Neural crest cell (in vitro differentiated cells): ENCODE results near the gene RGS16. TPM values are rescaled to one million over a fixed set of nuclear protein-coding genes. Genes with fewer than 3 reads are reported as not detected.

Experiments used
- DNase-seq: peaks from one replicate; pipeline ENCODE4 v3.0.0; 2021; ENCODE audit warnings: low read depth, mixed read lengths, low spot score
- H3K27ac Mint-ChIP-seq: one replicate; pipeline ENCODE4 v1.8.0; 2021; ENCODE audit warnings: mild to moderate bottlenecking, mixed read lengths; ENCODE audit not compliant: unreplicated experiment
- H3K27me3 Mint-ChIP-seq: 2 replicates; pipeline ENCODE4 v1.8.0; 2021; ENCODE audit warnings: low read depth, mild to moderate bottlenecking, mixed read lengths
- H3K36me3 Mint-ChIP-seq: 2 replicates; pipeline ENCODE4 v1.8.0; 2021; ENCODE audit warnings: low read depth, mild to moderate bottlenecking, mixed read lengths
- H3K4me1 Mint-ChIP-seq: 2 replicates; pipeline ENCODE4 v1.8.0; 2021; ENCODE audit warnings: mixed read lengths
- H3K4me3 Mint-ChIP-seq: one replicate; pipeline ENCODE4 v1.8.0; 2021; ENCODE audit warnings: mild to moderate bottlenecking, mixed read lengths
- H3K9me3 Mint-ChIP-seq: 2 replicates; pipeline ENCODE4 v1.8.0; 2021; ENCODE audit warnings: mixed read lengths
- total RNA-seq: library from RNA; stranded (reverse); gene quantifications from 2 replicates; pipeline ENCODE4 v1.2.1, GENCODE V29; 2021
- TF ChIP-seq, protein P1 (sequence below): fragments of 200-600 bp; sonication (generic); conservative IDR thresholded peaks from 2 replicates; pipeline ENCODE4 v1.5.0; 2021; ENCODE audit warnings: antibody characterized with exemption, mild to moderate bottlenecking

The RGS16 gene
- total RNA-seq, 1 donor from 2014 or later: 6.4 TPM

DNA sequence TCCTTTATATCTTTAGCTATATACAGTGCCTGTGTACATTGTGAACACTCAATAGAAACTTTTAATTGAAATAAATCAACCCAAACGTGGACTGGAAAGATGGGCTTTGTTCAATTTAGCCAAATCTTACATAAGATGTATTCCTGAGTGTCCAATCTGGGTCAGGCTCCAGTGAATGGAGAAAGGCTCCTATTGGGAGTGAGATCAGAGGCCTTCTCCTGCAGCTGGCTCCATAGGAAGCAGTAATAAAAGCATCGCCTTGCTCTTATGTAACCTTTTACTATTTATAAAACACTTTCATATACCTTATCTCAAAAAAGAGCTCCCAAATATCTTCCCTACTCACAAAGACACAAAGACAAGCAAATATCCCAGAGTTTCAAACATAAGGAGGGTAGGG is 24.9 kb upstream of the RGS16 start:
- Mint-ChIP-seq H3K27me3 (no peaks in the 10 kb centered on the region), H3K9me3 (no peaks in the 10 kb centered on the region), H3K27ac (no peak overlapping the region), H3K36me3 (no peaks in the 10 kb centered on the region), H3K4me3 (no peak overlapping the region), H3K4me1 (peaks cover 45% of the 10 kb centered on the region)
- TF ChIP-seq, protein P1, sequence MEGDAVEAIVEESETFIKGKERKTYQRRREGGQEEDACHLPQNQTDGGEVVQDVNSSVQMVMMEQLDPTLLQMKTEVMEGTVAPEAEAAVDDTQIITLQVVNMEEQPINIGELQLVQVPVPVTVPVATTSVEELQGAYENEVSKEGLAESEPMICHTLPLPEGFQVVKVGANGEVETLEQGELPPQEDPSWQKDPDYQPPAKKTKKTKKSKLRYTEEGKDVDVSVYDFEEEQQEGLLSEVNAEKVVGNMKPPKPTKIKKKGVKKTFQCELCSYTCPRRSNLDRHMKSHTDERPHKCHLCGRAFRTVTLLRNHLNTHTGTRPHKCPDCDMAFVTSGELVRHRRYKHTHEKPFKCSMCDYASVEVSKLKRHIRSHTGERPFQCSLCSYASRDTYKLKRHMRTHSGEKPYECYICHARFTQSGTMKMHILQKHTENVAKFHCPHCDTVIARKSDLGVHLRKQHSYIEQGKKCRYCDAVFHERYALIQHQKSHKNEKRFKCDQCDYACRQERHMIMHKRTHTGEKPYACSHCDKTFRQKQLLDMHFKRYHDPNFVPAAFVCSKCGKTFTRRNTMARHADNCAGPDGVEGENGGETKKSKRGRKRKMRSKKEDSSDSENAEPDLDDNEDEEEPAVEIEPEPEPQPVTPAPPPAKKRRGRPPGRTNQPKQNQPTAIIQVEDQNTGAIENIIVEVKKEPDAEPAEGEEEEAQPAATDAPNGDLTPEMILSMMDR: no peak
- no peak for DNase-seq

DNA sequence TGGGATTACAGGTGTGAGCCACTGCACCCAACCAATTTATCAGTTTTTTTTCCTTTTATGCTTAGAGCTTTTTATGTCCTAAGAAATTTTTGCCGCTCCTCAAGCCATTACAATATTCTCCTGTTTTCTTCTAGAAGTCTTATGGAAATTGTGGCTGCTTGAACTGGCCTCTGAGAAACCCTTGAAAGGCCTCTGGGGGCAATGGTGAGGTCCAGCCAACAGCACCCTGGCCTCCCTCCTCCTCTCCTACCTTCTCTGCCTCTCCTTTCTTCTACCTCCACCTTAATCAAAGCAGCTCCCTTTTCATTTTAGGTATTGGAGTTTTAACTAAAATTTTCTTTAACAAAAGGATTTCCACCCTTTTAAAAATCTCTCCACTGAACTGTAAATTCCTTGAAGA is 24.5 kb upstream of the RGS16 start:
- H3K4me3 Mint-ChIP-seq: no peak overlapping the region
- no peak for DNase-seq
- no peaks in the 10 kb centered on the region for H3K36me3 Mint-ChIP-seq
- peaks cover 41% of the 10 kb centered on the region for H3K4me1 Mint-ChIP-seq
- no peak overlapping the region for H3K27ac Mint-ChIP-seq
- no peaks in the 10 kb centered on the region for H3K27me3 Mint-ChIP-seq
- TF ChIP-seq, protein P1: no peak
- H3K9me3 Mint-ChIP-seq: no peaks in the 10 kb centered on the region

DNA sequence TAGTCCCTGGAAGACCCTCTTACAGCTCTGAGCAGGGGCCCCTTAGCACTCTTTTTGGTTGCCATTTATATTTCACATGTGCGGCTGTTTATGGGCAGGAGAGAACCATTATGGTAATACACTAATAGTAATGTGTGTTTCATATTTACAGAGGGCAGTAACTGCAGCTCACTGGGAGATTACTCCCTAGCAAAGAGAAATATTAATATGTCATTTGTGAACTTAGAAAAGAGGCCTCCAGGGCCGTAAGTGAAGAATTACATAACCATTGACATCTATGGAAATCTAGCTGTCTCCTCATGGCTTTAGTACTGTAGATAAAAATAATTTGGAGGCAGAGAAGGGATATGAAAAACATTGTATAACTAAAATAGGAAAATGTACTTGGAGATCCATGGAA is 23.4 kb upstream of the RGS16 start:
- Mint-ChIP-seq H3K4me1 (peaks cover 32% of the 10 kb centered on the region), H3K9me3 (no peaks in the 10 kb centered on the region), H3K36me3 (no peaks in the 10 kb centered on the region), H3K27ac (no peak overlapping the region), H3K4me3 (no peak overlapping the region), H3K27me3 (no peaks in the 10 kb centered on the region)
- TF ChIP-seq, protein P1: no peak
- DNase-seq: no peak

DNA sequence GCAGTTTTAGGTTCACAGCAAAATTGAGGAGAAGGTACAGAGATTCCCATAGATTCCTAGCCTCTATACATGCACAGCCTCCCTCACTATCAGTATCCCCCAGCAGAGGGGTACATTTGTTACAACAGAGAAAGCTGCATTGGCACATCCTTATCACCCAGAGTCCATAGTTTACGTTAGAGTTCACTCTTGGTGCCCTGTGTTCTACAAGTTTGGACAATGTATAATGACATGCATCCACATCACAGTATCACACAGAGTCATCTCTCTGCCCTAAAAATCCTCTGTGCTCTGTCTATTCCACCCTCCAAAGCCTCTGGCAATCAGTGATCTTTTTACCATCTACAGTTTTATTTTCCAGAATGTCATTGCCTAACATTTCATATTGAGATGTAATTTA is 22.3 kb upstream of the RGS16 start:
- TF ChIP-seq, protein P1: no peak
- Mint-ChIP-seq H3K36me3 (no peaks in the 10 kb centered on the region), H3K27ac (no peak overlapping the region), H3K27me3 (no peaks in the 10 kb centered on the region), H3K4me3 (no peak overlapping the region), H3K9me3 (no peaks in the 10 kb centered on the region), H3K4me1 (peaks cover 24% of the 10 kb centered on the region)
- no peak for DNase-seq

DNA sequence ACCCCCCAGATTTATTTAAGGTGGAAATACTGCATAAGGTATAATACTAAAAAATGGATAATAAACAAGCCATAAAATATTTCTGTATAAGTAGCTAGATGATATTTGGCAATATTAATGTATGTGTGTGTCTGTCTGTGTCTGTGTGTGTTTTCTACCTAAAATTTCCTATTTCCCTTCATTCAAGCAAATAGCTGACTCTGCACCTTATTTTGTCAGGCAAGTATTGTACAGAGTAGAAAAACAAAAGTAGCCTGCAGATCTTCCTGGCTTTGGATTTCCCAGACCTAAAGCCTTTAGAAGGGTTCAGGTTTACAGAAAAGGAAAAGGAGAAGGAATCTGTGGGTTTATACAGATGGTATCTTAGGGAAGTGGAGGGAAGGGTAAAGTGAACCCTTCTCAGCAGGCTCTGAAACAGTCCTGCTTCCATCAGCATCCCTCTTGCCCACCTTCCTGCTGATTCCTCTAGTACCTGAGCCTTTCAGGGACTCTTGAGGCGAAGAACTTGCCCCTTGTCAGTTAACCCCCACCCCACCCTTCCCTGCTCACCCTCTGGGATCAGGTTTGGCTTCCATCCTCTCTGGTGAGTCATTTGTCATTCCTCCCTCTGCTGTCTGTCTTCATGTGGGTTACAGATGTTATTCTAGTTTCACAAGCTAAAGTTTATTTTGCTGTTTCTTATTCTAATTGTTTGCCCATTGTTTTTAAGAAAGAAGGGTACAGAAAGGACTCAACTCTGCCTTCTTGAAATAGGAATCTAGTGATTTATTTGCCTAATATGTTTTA is 21.7 kb upstream of the RGS16 start:
- no peaks in the 10 kb centered on the region for H3K9me3 Mint-ChIP-seq
- H3K27ac Mint-ChIP-seq: no peak overlapping the region
- H3K4me3 Mint-ChIP-seq: no peak overlapping the region
- peaks cover 21% of the 10 kb centered on the region for H3K4me1 Mint-ChIP-seq
- no peaks in the 10 kb centered on the region for H3K36me3 Mint-ChIP-seq
- no peak for DNase-seq
- TF ChIP-seq, protein P1: no peak
- H3K27me3 Mint-ChIP-seq: no peaks in the 10 kb centered on the region
